H9 (cell line): Measurements from ENCODE around the gene UMOD. TPM values are rescaled to one million over a fixed set of nuclear protein-coding genes. Genes with fewer than 3 reads are reported as not detected.

ENCODE experiments used
- DNase-seq: peaks from one replicate; pipeline ENCODE4 v3.0.0-alpha.2; 2017
- H2AFZ ChIP-seq: one replicate; pipeline ENCODE4 v1.6.1; 2013; ENCODE audit warnings: mild to moderate bottlenecking, low read length, control low read depth, moderate library complexity
- H2AK5ac ChIP-seq: 2 replicates; pipeline ENCODE4 v1.6.1; 2013; ENCODE audit warnings: low read length, control low read depth, mixed read lengths; ENCODE audit not compliant: insufficient read length
- H2BK120ac ChIP-seq: one replicate; pipeline ENCODE4 v1.6.1; 2013; ENCODE audit warnings: low read depth, mild to moderate bottlenecking, low read length, control low read depth, inconsistent platforms; ENCODE audit not compliant: poor library complexity, severe bottlenecking
- H2BK12ac ChIP-seq: 2 replicates; pipeline ENCODE4 v1.6.1; 2013; ENCODE audit warnings: low read length, control low read depth, mixed read lengths, low read depth; ENCODE audit not compliant: insufficient read length
- H2BK15ac ChIP-seq: 2 replicates; pipeline ENCODE4 v1.6.1; 2013; ENCODE audit warnings: low read depth, low read length, control low read depth
- H2BK20ac ChIP-seq: one replicate; pipeline ENCODE4 v1.6.1; 2013; ENCODE audit warnings: low read depth, mild to moderate bottlenecking, low read length, control low read depth, inconsistent platforms; ENCODE audit not compliant: poor library complexity, severe bottlenecking
- H2BK5ac ChIP-seq: 2 replicates; pipeline ENCODE4 v1.6.1; 2013; ENCODE audit warnings: low read length, control low read depth, mixed read lengths; ENCODE audit not compliant: insufficient read length
- H3K14ac ChIP-seq: 2 replicates; pipeline ENCODE4 v1.6.1; 2013; ENCODE audit warnings: low read length, control low read depth; ENCODE audit not compliant: insufficient read depth
- H3K18ac ChIP-seq: 2 replicates; pipeline ENCODE4 v1.6.1; 2013; ENCODE audit warnings: low read depth, mild to moderate bottlenecking, mixed read lengths, low read length, control low read depth; ENCODE audit not compliant: insufficient read length
- H3K23ac ChIP-seq: 2 replicates; pipeline ENCODE4 v1.6.1; 2013; ENCODE audit warnings: low read length, control low read depth, mixed read lengths, low read depth; ENCODE audit not compliant: insufficient read length
- H3K23me2 ChIP-seq: 2 replicates; pipeline ENCODE4 v1.6.1; 2013; ENCODE audit warnings: low read depth, mild to moderate bottlenecking, mixed read lengths, low read length, control low read depth; ENCODE audit not compliant: insufficient read length, poor library complexity, severe bottlenecking
- H3K27ac ChIP-seq: 2 replicates; pipeline ENCODE4 v1.5.1; 2013; ENCODE audit warnings: low read length, control low read depth, mixed read lengths, low read depth; ENCODE audit not compliant: insufficient read length
- H3K27me3 ChIP-seq: 2 replicates; pipeline ENCODE4 v1.6.1; 2013; ENCODE audit warnings: low read length, control low read depth, inconsistent platforms; ENCODE audit not compliant: insufficient read depth
- H3K4ac ChIP-seq: 2 replicates; pipeline ENCODE4 v1.6.1; 2013; ENCODE audit warnings: low read depth, mild to moderate bottlenecking, control low read depth, inconsistent platforms, low read length, moderate library complexity
- H3K4me1 ChIP-seq: 2 replicates; pipeline ENCODE4 v1.6.1; 2013; ENCODE audit warnings: low read length, control low read depth, inconsistent platforms; ENCODE audit not compliant: insufficient read depth
- H3K4me2 ChIP-seq: 2 replicates; pipeline ENCODE4 v1.6.1; 2013; ENCODE audit warnings: low read length, control low read depth, mixed read lengths; ENCODE audit not compliant: insufficient read length, insufficient read depth
- H3K56ac ChIP-seq: 2 replicates; pipeline ENCODE4 v1.6.1; 2013; ENCODE audit warnings: low read depth, mild to moderate bottlenecking, mixed read lengths, low read length, control low read depth; ENCODE audit not compliant: insufficient read length
- H3K79me1 ChIP-seq: 2 replicates; pipeline ENCODE4 v1.6.1; 2013; ENCODE audit warnings: low read depth, mild to moderate bottlenecking, moderate library complexity, low read length, control low read depth, inconsistent platforms; ENCODE audit not compliant: insufficient read depth, poor library complexity, severe bottlenecking
- H3K79me2 ChIP-seq: 2 replicates; pipeline ENCODE4 v1.6.1; 2013; ENCODE audit warnings: low read length, control low read depth, inconsistent platforms; ENCODE audit not compliant: insufficient read depth
- H3K9ac ChIP-seq: 2 replicates; pipeline ENCODE4 v1.6.1; 2013; ENCODE audit warnings: low read length, control low read depth, mixed read lengths; ENCODE audit not compliant: insufficient read length; ENCODE audit errors: extremely low read depth
- H3K9me3 ChIP-seq: one replicate; pipeline ENCODE4 v1.6.1; 2013; ENCODE audit warnings: low read depth, low read length, inconsistent platforms; ENCODE audit not compliant: control insufficient read depth
- H3T11ph ChIP-seq: one replicate; pipeline ENCODE4 v1.6.1; 2013; ENCODE audit warnings: mild to moderate bottlenecking, low read length, control low read depth, inconsistent platforms
- H4K20me1 ChIP-seq: one replicate; pipeline ENCODE4 v1.6.1; 2013; ENCODE audit not compliant: control insufficient read depth, insufficient read length, insufficient read depth
- H4K5ac ChIP-seq: 2 replicates; pipeline ENCODE4 v1.6.1; 2013; ENCODE audit warnings: low read depth, mild to moderate bottlenecking, mixed read lengths, low read length, control low read depth; ENCODE audit not compliant: insufficient read length
- H4K8ac ChIP-seq: replicated peaks from 2 replicates; pipeline ENCODE4 v1.6.1; 2013; ENCODE audit warnings: low read length, control low read depth, mixed read lengths, low read depth; ENCODE audit not compliant: insufficient read length
- H4K91ac ChIP-seq: 2 replicates; pipeline ENCODE4 v1.6.1; 2013; ENCODE audit warnings: low read depth, mild to moderate bottlenecking, moderate library complexity, mixed read lengths, low read length, control low read depth; ENCODE audit not compliant: insufficient read length
- H3K27ac Mint-ChIP-seq, 3 experiments: 2 replicates in 2 of 3; 3 replicates in 1 of 3; pipeline ENCODE4 v1.8.0; 2020 to 2021; ENCODE audit warnings: mixed read lengths in 3 of 3, mild to moderate bottlenecking in 1 of 3, moderate library complexity in 1 of 3
- H3K27me3 Mint-ChIP-seq: 2 replicates; pipeline ENCODE4 v1.8.0; 2021; ENCODE audit warnings: low read depth, mild to moderate bottlenecking, moderate library complexity, mixed read lengths
- H3K36me3 Mint-ChIP-seq, 3 experiments: 2 replicates in 2 of 3; 3 replicates in 1 of 3; pipeline ENCODE4 v1.8.0; 2020 to 2021; ENCODE audit warnings: low read depth in 3 of 3, mixed read lengths in 3 of 3; ENCODE audit not compliant: insufficient read depth in 1 of 3
- H3K4me1 Mint-ChIP-seq, 2 experiments: 2 replicates each; pipeline ENCODE4 v1.8.0; 2020; ENCODE audit warnings: mixed read lengths in 2 of 2
- H3K4me3 Mint-ChIP-seq, 2 experiments: 2 replicates in 1 of 2; 3 replicates in 1 of 2; pipeline ENCODE4 v1.8.0; 2020 to 2021; ENCODE audit warnings: mild to moderate bottlenecking in 2 of 2, mixed read lengths in 2 of 2, moderate library complexity in 1 of 2
- H3K9me3 Mint-ChIP-seq, 2 experiments: 2 replicates in 1 of 2; 3 replicates in 1 of 2; pipeline ENCODE4 v1.8.0; 2020; ENCODE audit warnings: mild to moderate bottlenecking in 2 of 2, mixed read lengths in 2 of 2, moderate library complexity in 1 of 2
- CTCF ChIP-seq: fragments of 200-600 bp; sonication (generic); conservative IDR thresholded peaks from 3 replicates; pipeline ENCODE4 v1.8.0; 2021; ENCODE audit warnings: antibody characterized with exemption, mild to moderate bottlenecking
- WGBS: extraction: QIAGEN DNeasy Blood & Tissue Kit; methylation state at CpG from one replicate; pipeline ENCODE4 v1.1.7; 2013; ENCODE audit warnings: missing lambda C conversion rate, low lambda C conversion rate, mixed read lengths; ENCODE audit not compliant: insufficient read length; ENCODE audit errors: extremely low coverage; 5-methylcytosine and 5-hydroxymethylcytosine counted together
- total RNA-seq: library from RNA; stranded (reverse); gene quantifications from 2 replicates; pipeline ENCODE4 v1.2.1, GENCODE V29; 2021

The UMOD gene
- total RNA-seq, 1 experiment from 2014 or later: not detected

DNA sequence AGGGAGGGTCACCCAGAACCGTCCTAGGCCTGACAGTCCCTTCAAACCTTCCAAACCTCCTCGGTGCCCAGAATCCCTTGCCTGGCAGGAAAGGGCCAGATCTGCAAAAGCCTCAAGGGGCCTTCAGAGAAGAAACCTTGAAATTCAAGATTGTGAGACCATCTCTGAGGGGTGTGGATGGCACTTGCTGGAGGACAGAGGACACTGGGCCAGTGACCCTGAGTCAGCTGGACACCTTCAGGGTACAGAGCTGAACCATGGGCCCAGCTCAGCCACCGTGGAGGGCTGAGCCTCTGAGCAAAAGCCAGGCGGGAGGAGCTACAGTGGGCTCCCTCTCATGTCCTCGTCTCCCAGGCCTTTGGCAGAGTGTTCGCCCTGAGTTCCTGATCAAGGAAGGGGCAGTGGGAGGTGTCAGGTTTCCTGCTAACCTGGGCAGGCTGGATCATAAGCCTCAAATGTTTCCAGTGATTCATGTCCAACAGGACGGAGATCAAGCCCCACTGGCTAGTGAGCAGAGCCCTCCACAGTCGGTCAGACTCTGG, 49.0 kb upstream of the UMOD start:
- no peak overlapping the region for H3K18ac ChIP-seq
- no peak overlapping the region for H2BK20ac ChIP-seq
- Mint-ChIP-seq H3K4me3 (no peak overlapping the region), H3K36me3 (no peaks in the 10 kb centered on the region), H3K9me3 (no peaks in the 10 kb centered on the region), H3K27me3 (no peaks in the 10 kb centered on the region), H3K27ac (peak overlapping the region in 1 of 3 experiments; percentile 25; a peak in 1 of 7 replicates), H3K4me1 (peaks cover 0 to 4% of the 10 kb centered on the region in 2 experiments; a peak in 2 of 4 replicates)
- no peak overlapping the region for H3K9ac ChIP-seq
- DNase-seq: no peak
- H4K8ac ChIP-seq: no peak overlapping the region
- WGBS: no CpG with 5 or more reads among the region's 8 CpGs
- H3K79me2 ChIP-seq: no peaks in the 10 kb centered on the region
- H2BK5ac ChIP-seq: no peak overlapping the region
- H4K5ac ChIP-seq: no peak overlapping the region
- H3K23me2 ChIP-seq: no peaks in the 10 kb centered on the region
- H2AFZ ChIP-seq: no peak overlapping the region
- H4K20me1 ChIP-seq: no peaks in the 10 kb centered on the region
- no peak overlapping the region for H3K4me2 ChIP-seq
- no peaks in the 10 kb centered on the region; the same call in 1 of the 2 replicates for H3K4me1 ChIP-seq
- H2AK5ac ChIP-seq: no peak overlapping the region
- no peak overlapping the region for H4K91ac ChIP-seq
- no peak overlapping the region for H3T11ph ChIP-seq
- H3K23ac ChIP-seq: no peak overlapping the region
- no peaks in the 10 kb centered on the region for H3K27me3 ChIP-seq
- no peak overlapping the region for H3K56ac ChIP-seq
- H2BK120ac ChIP-seq: no peak overlapping the region
- H3K9me3 ChIP-seq: no peaks in the 10 kb centered on the region
- no peaks in the 10 kb centered on the region for H3K79me1 ChIP-seq
- no peak overlapping the region; the same call in 1 of the 2 replicates for H3K14ac ChIP-seq
- H3K27ac ChIP-seq: no peak overlapping the region
- no peak overlapping the region for H3K4ac ChIP-seq
- H2BK15ac ChIP-seq: no peak overlapping the region
- H2BK12ac ChIP-seq: no peak overlapping the region
- TF ChIP-seq CTCF: no peak
